Stromal cell of bone marrow (primary cell): Measurements from ENCODE around the gene WASF2.

Experiments used
- DNase-seq: peaks from one replicate; pipeline ENCODE4 v3.0.0-alpha.2; 2012; ENCODE audit warnings: low read depth

WASF2 gene

DNA sequence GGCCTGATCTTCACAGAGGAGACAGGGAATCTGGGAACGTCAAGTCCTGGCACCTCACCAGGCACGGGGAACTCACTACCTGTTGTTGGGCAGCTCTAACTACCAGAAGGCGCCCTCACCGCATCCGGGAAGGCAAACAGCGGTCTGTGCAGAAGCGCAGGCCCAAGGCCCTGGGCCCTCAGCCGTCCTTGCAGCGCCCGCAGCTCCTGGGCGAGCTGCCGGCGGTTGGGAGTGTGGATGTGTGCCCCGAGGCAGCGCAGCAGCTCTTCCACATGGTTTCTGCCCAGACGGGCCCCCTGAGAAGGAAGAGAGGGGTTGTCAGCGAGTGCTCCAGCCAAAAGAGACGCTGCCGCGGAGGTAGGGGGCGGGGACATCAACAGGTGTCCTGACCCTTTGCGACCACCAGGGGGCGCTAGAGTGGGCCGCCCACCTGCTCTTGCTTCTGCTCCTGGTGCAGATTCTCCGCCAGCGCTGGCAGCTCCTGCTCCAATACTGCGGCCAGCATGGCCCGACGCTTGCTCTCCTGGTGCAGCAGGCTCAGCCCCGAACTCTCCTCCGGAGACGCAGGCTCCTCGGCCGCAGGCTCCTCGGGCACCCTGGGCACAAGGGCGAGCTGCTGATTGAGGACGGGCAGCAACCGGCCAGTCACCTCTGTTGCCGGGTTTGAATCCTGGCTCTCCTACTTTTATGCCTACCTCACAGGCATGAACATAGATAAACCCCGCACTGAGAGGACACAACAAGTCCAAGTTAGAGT is 132.5 kb downstream of the WASF2 start:
- no peak for DNase-seq

DNA sequence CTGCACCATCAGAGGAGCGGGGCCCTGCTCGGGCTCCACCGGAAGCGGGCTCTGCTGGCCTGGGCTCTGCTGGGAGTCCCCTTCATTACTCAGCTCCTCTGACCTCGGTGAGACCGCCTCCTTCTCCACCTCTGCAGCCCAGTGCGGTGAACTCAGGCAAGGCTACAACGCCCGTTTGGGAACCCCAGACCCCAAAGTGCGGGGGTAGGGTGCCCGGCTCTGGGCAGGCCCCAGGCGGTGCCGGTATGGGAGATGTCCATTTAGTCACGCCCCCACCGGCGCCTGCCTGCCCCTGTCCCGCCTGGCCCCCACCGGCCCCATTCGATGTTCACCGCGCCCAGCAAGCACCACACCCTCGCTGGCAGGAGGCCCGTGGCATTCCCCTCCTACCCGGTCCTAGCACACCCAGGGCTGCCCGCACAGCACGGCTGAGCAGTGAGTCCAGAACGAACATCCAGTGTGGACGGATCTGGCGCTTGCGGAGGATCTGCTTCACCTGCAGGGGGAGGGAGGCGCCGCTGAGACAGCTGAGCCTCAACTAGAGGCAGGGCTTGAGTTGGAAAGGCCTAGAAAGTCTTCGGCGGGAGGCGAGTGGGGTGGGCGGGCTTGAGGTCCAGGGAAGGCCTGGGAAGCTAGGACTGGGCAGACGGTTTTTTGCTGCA is 133.2 kb downstream of the WASF2 start:
- no peak for DNase-seq

DNA sequence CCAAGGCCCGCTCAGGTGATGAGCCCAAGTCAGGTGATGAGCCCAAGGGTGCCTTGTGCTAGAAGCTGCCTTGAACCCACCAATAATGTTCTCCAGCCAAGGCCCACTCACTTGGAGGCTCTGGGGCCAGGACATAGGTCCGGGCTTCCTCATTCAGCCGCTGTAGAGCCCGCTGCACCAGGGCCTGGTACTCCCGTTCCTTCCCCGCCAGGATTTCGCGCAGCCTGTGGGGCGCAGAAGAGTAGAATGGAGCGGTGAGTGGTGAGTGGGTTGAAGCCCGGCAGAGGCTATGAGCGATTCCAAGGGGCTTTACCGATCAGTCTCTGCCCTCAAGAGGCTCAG is 133.7 kb downstream of the WASF2 start:
- no peak for DNase-seq

DNA sequence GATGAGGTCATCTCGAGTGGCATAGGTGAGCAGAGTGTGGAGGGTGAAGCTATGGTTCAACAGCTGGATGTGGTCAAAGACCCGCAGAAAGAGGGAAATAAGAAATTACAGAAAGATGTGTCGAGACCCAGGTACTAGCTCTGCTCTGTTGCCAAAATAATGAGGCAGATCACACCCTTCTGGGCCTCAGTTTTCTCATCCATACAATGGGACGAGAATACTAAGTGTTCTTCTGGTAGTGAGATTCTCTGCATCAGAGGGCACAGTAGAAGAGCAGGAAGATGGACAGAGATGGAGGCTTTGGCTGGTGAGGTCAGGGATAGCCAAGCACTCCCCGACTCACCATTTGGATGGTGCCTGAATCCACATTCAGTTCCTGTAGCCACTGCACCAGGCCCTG is 134.3 kb downstream of the WASF2 start:
- no peak for DNase-seq
